ENCODE data around the gene ACR. TPM values are rescaled to one million over a fixed set of nuclear protein-coding genes. Genes with fewer than 3 reads are reported as not detected.
A peak's percentile ranks its signal among the peaks of the same experiment; 100 is the strongest.

ACR gene
- total and polyA plus RNA-seq, 4 donors, result 0.07 to 0.17 (median 0.12) TPM

- peak; percentile 69 for TF ChIP-seq ATF3 (IDR thresholded peaks at IDR 0.05)
- TF ChIP-seq EGR1 (IDR thresholded peaks at IDR 0.05; ENCODE audit: low read depth in 2 of 2), result peak in 1 of 2 donors; percentile 25
- no peak for TF ChIP-seq GABPA (IDR thresholded peaks at IDR 0.05 in 1 of 2, conservative IDR thresholded peaks at IDR 0.05 in 1 of 2)
- no peak for TF ChIP-seq RAD21 (IDR thresholded peaks at IDR 0.05)
- no peak for TF ChIP-seq TAF1 (conservative IDR thresholded peaks at IDR 0.05)
- peak; percentile 86 to 91 for TF ChIP-seq HNF4A (conservative IDR thresholded peaks at IDR 0.05)
- peak; percentile 71 for TF ChIP-seq HNF4G (IDR thresholded peaks at IDR 0.05)
- TF ChIP-seq FOXA2 (IDR thresholded peaks at IDR 0.05), result no peak
- TF ChIP-seq MAX (IDR thresholded peaks at IDR 0.05), result no peak
- TF ChIP-seq RXRA (IDR thresholded peaks at IDR 0.05), result peak; percentile 66 to 70
- TF ChIP-seq SP1 (IDR thresholded peaks at IDR 0.05), result peak; percentile 83
- TF ChIP-seq JUND (IDR thresholded peaks at IDR 0.05), result peak; percentile 80 to 87
Measured at GRCh38 chr22:50700387-50701075, 37.5 kb upstream of the ACR start (continued).

GRCh38 chr22:50701076-50701419, 37.0 kb upstream of the ACR start:
- H3K36me3 ChIP-seq (ENCODE audit: control insufficient read depth in 4 of 4, insufficient read depth in 3 of 4, low read depth in 1 of 4, low read length in 3 of 4), result peaks cover 0 to 9% (median 6%) of the 10 kb centered on the region in 4 donors
- DNase-seq (ENCODE audit: low spot score), result no peak
- no peaks in the 10 kb centered on the region for H3K27me3 ChIP-seq (ENCODE audit: control insufficient read depth in 4 of 4, insufficient read depth in 4 of 4, low read length in 3 of 4)
- whole genome bisulfite sequencing, result 19% methylated on average over 7 of the region's 7 CpGs
- TF ChIP-seq TAF1 (conservative IDR thresholded peaks at IDR 0.05) (no peak), ATF3 (IDR thresholded peaks at IDR 0.05) (no peak), EGR1 (IDR thresholded peaks at IDR 0.05; ENCODE audit: low read depth in 2 of 2) (no peak), NR2F2 (IDR thresholded peaks at IDR 0.05) (peak; percentile 3), CTCF (IDR thresholded peaks at IDR 0.05; ENCODE audit: low read depth, low read length, missing input control) (no peak), REST (IDR thresholded peaks at IDR 0.05) (no peak), GABPA (IDR thresholded peaks at IDR 0.05 in 1 of 2, conservative IDR thresholded peaks at IDR 0.05 in 1 of 2) (peak in 1 of 2 donors; percentile 45)
- H3K27ac ChIP-seq (ENCODE audit: low read depth in 1 of 2, low read length in 2 of 2), result peak overlapping the region; percentile 98
- peak overlapping the region in 2 of 3 donors; percentile 12 to 34 for H3K4me3 ChIP-seq (ENCODE audit: low read depth in 1 of 3, low read length in 3 of 3)
- peaks cover 17 to 74% (median 55%) of the 10 kb centered on the region in 4 donors for H3K4me1 ChIP-seq (ENCODE audit: control insufficient read depth in 4 of 4, insufficient read depth in 4 of 4, low read length in 3 of 4)
- no peaks in the 10 kb centered on the region for H3K9me3 ChIP-seq (ENCODE audit: control insufficient read depth in 4 of 4, low read length in 3 of 4)
- no peak overlapping the region for H3K9ac ChIP-seq (ENCODE audit: low read depth in 1 of 2, low read length in 2 of 2)

Data from liver (tissue), 9 donors.